HEK293T (cell line): ENCODE measurements around the gene LHPP.

ENCODE experiments used
- CTCF ChIA-PET: fragments of 350-600 bp; formaldehyde crosslinking; extraction: SDS; loops from one replicate; lab custom pipeline; 2021; ENCODE audit warnings: antibody characterized with exemption, inconsistent platforms; lab: Yijun Ruan, JAX
- POLR2A ChIA-PET: fragments of 350-600 bp; formaldehyde crosslinking; extraction: SDS; loops from one replicate; lab custom pipeline; 2020; ENCODE audit warnings: antibody characterized with exemption, inconsistent platforms; lab: Yijun Ruan, JAX
- DNase-seq: peaks from one replicate; pipeline ENCODE4 v3.0.0; 2012; ENCODE audit warnings: mixed read lengths; ENCODE audit errors: extremely low spot score
- ARNT ChIP-seq: fragments of 450-650 bp; IDR thresholded peaks from 2 replicates; pipeline ENCODE4 v1.6.1; 2017; ENCODE audit warnings: mild to moderate bottlenecking
- BHLHE40 ChIP-seq: fragments of 450-650 bp; IDR thresholded peaks from 2 replicates; pipeline ENCODE4 v1.6.1; 2016; ENCODE audit warnings: mild to moderate bottlenecking, moderate library complexity, borderline replicate concordance
- CTBP1 ChIP-seq: fragments of 450-650 bp; IDR thresholded peaks from 2 replicates; pipeline ENCODE4 v1.6.1; 2016; ENCODE audit warnings: borderline replicate concordance
- ELF4 ChIP-seq: fragments of 450-650 bp; IDR thresholded peaks from 2 replicates; pipeline ENCODE4 v1.6.1; 2017; ENCODE audit warnings: antibody characterized with exemption
- FOXA1 ChIP-seq: fragments of 450-650 bp; IDR thresholded peaks from 2 replicates; pipeline ENCODE4 v1.6.1; 2016; ENCODE audit warnings: mild to moderate bottlenecking
- FOXK2 ChIP-seq: fragments of 450-650 bp; IDR thresholded peaks from 2 replicates; pipeline ENCODE4 v1.6.1; 2016; ENCODE audit warnings: mild to moderate bottlenecking
- FOXM1 ChIP-seq: fragments of 450-650 bp; IDR thresholded peaks from 2 replicates; pipeline ENCODE4 v1.6.1; 2017; ENCODE audit warnings: mild to moderate bottlenecking, borderline replicate concordance
- HDGF ChIP-seq: fragments of 450-650 bp; IDR thresholded peaks from 2 replicates; pipeline ENCODE4 v1.6.1; 2017; ENCODE audit warnings: antibody characterized with exemption, borderline replicate concordance
- L3MBTL2 ChIP-seq: fragments of 450-650 bp; conservative IDR thresholded peaks from 2 replicates; pipeline ENCODE4 v1.6.1; 2016; ENCODE audit warnings: mild to moderate bottlenecking
- LEF1 ChIP-seq: fragments of 450-650 bp; IDR thresholded peaks from 2 replicates; pipeline ENCODE4 v1.6.1; 2017; ENCODE audit warnings: mild to moderate bottlenecking, borderline replicate concordance
- NFRKB ChIP-seq: fragments of 450-650 bp; IDR thresholded peaks from 2 replicates; pipeline ENCODE4 v1.6.1; 2016; ENCODE audit warnings: mild to moderate bottlenecking, moderate library complexity
- SP1 ChIP-seq: fragments of 450-650 bp; IDR thresholded peaks from 2 replicates; pipeline ENCODE4 v1.6.1; 2017
- SUZ12 ChIP-seq: fragments of 450-650 bp; IDR thresholded peaks from 2 replicates; pipeline ENCODE4 v1.6.1; 2016; ENCODE audit warnings: mild to moderate bottlenecking
- TARDBP ChIP-seq: fragments of 450-650 bp; IDR thresholded peaks from 2 replicates; pipeline ENCODE4 v1.6.1; 2016
- ZNF384 ChIP-seq: fragments of 450-650 bp; IDR thresholded peaks from 2 replicates; pipeline ENCODE4 v1.6.1; 2016
- TF ChIP-seq, protein P1 (sequence below): fragments of 450-650 bp; IDR thresholded peaks from 2 replicates; pipeline ENCODE4 v1.6.1; 2016

LHPP gene

DNA sequence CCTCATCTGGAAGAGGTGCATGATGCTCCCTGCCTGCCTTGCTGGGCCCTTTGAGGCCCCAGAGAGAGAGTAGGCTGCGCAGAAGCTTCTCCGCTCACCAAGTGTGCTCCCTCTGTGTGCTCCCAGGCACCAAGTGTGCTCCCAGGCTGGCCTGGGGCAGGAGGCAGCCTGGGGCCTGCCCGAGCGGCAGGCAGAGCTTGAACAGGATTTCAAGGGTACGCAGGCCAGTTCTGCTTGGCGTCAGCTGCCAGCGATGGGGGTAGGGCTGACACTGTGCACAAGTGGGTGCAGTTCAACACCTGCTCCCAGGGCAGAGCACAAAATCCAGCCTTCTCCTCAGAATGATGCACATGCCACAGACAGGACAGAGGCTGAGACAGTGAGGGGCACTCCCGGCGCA, 162.8 kb downstream of the LHPP start:
- CTCF ChIA-PET = interaction anchor here (0.6 kb wide), 1 partner anchor 72 kb away, joined by 3 read pairs; no protein-coding TSS in a partner anchor
- POLR2A ChIA-PET = no interaction called here
- no peak for TF ChIP-seq FOXK2
- no peak for TF ChIP-seq BHLHE40
- TF ChIP-seq LEF1 = no peak
- TF ChIP-seq ZNF384 = no peak
- no peak for TF ChIP-seq ELF4
- TF ChIP-seq NFRKB = no peak
- TF ChIP-seq, protein P1, sequence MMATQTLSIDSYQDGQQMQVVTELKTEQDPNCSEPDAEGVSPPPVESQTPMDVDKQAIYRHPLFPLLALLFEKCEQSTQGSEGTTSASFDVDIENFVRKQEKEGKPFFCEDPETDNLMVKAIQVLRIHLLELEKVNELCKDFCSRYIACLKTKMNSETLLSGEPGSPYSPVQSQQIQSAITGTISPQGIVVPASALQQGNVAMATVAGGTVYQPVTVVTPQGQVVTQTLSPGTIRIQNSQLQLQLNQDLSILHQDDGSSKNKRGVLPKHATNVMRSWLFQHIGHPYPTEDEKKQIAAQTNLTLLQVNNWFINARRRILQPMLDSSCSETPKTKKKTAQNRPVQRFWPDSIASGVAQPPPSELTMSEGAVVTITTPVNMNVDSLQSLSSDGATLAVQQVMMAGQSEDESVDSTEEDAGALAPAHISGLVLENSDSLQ = no peak
- no peak for DNase-seq

DNA sequence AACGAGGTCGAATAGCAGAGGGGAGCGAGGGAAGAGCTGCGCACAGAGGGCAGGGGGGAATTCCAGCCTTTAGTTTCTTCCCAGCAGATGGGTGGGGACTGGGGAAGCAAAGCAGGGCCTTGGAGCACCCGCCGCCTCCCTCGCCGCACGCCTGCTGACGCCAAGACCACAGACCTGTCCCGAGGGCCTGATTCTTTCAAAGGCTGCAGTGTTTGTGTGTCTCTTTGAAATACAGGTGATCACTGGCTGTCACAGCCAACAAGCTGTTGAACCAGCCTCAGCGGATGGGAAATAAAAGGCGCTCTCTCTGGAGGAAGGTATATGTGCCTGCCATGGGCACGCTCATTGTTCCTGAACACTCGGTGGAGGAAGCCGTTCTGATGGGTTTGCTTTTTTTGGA, 163.3 kb downstream of the LHPP start:
- CTCF ChIA-PET = no interaction called here
- TF ChIP-seq FOXA1 = no peak
- TF ChIP-seq, protein P1 = no peak
- no peak for TF ChIP-seq FOXM1
- TF ChIP-seq SUZ12 = no peak
- no peak for TF ChIP-seq NFRKB
- TF ChIP-seq LEF1 = no peak
- TF ChIP-seq ARNT = no peak
- no peak for TF ChIP-seq SP1
- no peak for TF ChIP-seq TARDBP
- no peak for TF ChIP-seq BHLHE40
- no peak for TF ChIP-seq ELF4
- no peak for TF ChIP-seq FOXK2
- no peak for TF ChIP-seq ZNF384
- no peak for TF ChIP-seq CTBP1
- no peak for TF ChIP-seq L3MBTL2
- no peak for TF ChIP-seq HDGF
- no peak for DNase-seq
- POLR2A ChIA-PET = no interaction called here

DNA sequence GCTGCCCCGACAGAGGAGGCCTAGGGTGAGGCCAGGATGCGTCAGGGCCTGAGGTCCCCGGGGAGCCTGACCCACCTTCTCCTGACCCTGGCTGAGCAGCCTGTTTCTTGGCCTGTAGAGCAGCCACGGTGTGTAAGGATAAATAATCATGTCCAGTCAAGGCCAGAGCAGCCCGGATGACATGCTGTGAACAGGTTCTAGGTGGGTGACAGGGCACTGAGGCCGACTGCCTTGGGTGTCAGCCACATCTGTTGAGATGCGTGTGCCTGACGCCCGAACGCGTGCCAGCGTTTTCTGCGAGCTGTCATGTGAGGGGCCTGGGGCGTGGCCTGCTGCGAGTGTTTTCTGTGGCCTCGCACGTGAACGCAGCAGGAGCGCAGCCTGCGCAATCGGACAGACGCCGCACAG, 164.2 kb downstream of the LHPP start:
- DNase-seq = no peak
- TF ChIP-seq CTBP1 (no peak), FOXM1 (no peak), HDGF (no peak), BHLHE40 (no peak), L3MBTL2 (no peak), ELF4 (no peak), LEF1 (no peak), SP1 (no peak), ARNT (no peak), FOXK2 (no peak), SUZ12 (no peak), NFRKB (no peak), TARDBP (no peak), ZNF384 (no peak), FOXA1 (no peak)
- TF ChIP-seq, protein P1 = no peak
- POLR2A ChIA-PET = no interaction called here
- CTCF ChIA-PET = no interaction called here

DNA sequence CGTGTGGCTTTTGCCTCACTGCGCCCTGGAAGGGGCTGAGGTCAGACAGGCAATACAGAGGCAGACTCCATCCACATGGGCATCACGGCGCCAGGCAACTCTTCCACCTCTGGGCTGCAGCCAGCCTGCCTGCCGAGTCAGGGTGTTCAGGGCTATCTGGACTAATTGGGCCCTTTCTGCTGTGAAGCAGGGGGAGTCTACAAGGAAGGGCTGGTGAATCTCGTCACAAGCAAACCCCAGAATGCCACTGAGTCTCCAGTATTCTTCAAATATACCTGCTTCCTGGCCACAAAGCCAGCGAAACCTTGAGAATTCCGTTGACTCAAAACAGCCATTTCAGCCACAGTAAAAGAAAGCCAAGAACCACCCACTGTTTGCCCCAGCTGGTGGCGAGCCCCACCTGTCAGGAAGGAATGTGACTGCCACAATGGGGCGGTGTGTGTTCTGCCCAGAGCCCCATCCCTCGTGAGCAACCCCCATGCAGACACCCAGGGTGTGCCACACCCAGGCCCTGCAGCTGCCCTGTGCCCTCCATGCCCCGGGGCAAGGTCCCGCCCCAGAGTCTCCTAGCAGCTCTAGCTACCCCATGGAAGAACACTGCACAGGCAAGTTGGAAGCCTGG, 165.2 kb downstream of the LHPP start:
- ChIA-PET CTCF (no interaction called here), POLR2A (no interaction called here)
- TF ChIP-seq L3MBTL2 (no peak), LEF1 (no peak)
- DNase-seq = no peak

DNA sequence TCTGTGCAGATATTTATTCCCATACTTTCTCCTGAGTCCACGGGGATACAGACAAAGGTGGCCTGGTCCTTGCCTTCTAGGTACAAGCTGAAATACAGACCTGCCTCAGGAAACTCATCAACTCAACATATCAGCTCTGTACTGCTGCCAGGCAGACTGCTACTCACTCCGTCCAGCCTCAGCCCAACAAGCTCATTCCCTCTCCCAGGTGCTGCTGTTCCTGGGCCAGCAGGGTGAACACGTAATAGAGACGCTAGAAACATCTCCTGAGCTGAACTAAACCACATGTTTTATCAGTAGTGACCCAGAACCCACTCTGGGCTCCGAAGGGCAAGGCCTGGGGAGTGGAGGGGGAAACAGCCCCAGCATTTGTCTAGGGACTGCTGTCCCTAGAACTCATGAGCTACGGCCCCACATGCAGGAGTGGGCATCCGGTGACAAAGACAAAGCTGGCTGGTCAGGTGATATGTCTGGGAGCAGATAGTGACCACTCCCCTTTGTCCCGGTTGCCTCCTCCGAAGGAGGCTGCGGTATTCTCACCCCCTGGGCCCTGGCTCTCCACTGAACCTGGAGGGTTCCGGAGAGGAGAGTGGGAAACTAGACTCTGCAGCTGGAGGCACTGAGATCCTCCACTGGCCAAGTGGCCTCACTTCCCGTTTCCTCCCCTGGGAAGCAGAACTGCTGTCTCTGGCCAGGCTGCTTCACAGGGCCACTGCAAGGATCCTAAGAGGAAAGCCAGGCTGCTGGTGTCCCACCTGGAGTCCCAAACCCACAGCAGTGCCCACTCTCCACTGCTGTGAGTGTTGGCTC, 166.4 kb downstream of the LHPP start:
- ChIA-PET CTCF (no interaction called here), POLR2A (interaction anchor here (0.8 kb wide), 1 partner anchor 166 kb away, joined by 3 read pairs; the partner anchor contains the start of gene LHPP)
- TF ChIP-seq CTBP1 = no peak
- TF ChIP-seq SP1 = no peak
- TF ChIP-seq ARNT = no peak
- no peak for TF ChIP-seq NFRKB
- no peak for DNase-seq

DNA sequence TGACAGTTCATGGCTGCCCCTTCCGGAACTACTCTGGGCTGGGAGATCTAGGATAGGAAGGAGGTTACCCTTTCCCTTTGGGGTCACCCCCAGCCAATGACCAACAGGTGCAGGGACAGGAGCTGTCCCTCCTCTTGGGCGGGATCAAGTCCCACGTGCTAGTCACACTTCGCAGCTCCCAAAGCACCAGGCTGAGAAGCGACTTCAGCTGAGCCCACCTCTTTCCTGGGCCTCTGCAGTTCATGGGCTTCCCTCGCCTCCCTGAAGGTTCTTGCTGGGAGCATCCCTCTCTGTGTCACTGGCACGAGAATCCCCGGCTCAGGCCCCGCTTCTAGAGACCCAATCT, 167.0 kb downstream of the LHPP start:
- TF ChIP-seq FOXM1 (no peak), BHLHE40 (no peak), TARDBP (no peak), HDGF (no peak), FOXA1 (no peak), FOXK2 (no peak), NFRKB (no peak), ARNT (no peak), LEF1 (no peak), ZNF384 (no peak), L3MBTL2 (no peak), CTBP1 (no peak), SP1 (no peak), ELF4 (no peak), SUZ12 (no peak)
- TF ChIP-seq, protein P1 = no peak
- POLR2A ChIA-PET = no interaction called here
- CTCF ChIA-PET = no interaction called here
- DNase-seq = no peak
